Testis (tissue), 3 donors: ENCODE measurements around the gene TMEM252. TPM values are rescaled to one million over a fixed set of nuclear protein-coding genes. Genes with fewer than 3 reads are reported as not detected.

Experiments used
- DNase-seq: peaks from one replicate; pipeline ENCODE4 v3.0.0-alpha.2; 2019
- H3K27ac ChIP-seq, 2 donors: fragments of 200-600 bp; sonication (generic); one replicate each; pipeline ENCODE4 v1.5.1; 2019
- H3K27me3 ChIP-seq: fragments of 200-600 bp; sonication (generic); one replicate; pipeline ENCODE4 v1.5.1; 2019
- H3K36me3 ChIP-seq: fragments of 200-600 bp; sonication (generic); one replicate; pipeline ENCODE4 v1.5.1; 2017; ENCODE audit warnings: low read depth; ENCODE audit errors: missing control alignments
- H3K4me1 ChIP-seq: fragments of 200-600 bp; sonication (generic); one replicate; pipeline ENCODE4 v1.5.1; 2019
- H3K4me3 ChIP-seq, 2 donors: fragments of 200-600 bp; sonication (generic); one replicate each; pipeline ENCODE4 v1.5.1; 2017 to 2019
- H3K9me3 ChIP-seq: fragments of 200-600 bp; sonication (generic); one replicate; pipeline ENCODE4 v1.5.1; 2017
- CTCF ChIP-seq, 3 experiments: fragments of 450-650 bp in 2 of 3; fragments of 200-600 bp in 1 of 3; sonication (generic) in 1 of 3; IDR thresholded peaks; one replicate each; pipeline ENCODE4 v1.5.1; 2016 to 2019; ENCODE audit warnings: antibody characterized with exemption in 3 of 3, mild to moderate bottlenecking in 2 of 3, moderate library complexity in 1 of 3
- POLR2A ChIP-seq: fragments of 450-650 bp; IDR thresholded peaks from one replicate; pipeline ENCODE4 v1.6.1; 2017; ENCODE audit warnings: antibody characterized with exemption, mild to moderate bottlenecking, moderate library complexity
- WGBS, 2 donors: methylation state at CpG; one replicate each; pipeline ENCODE4 v1.1.5; 2018; 5-methylcytosine and 5-hydroxymethylcytosine counted together
- intact Hi-C: fragments of 100-400 bp; cut with DNase I; formaldehyde crosslinking; loops from one replicate; pipeline ENCODE4 v1.15.1; 2023; ENCODE audit warnings: low total_unique reads
- polyA plus RNA-seq: library from polyadenylated mRNA; stranded (reverse); fragments of 350-450 nt; fragmentation: Illumina TruSeq; extraction: RNeasy Lipid Tissue Mini Kit (QIAGEN cat#74804); gene quantifications from one replicate; pipeline ENCODE4 v1.2.3, GENCODE V29; 2014; ENCODE audit warnings: low read depth, low replicate concordance; ENCODE audit not compliant: insufficient read depth
- total RNA-seq, 2 donors: library from RNA; depleted of rRNA; stranded (reverse); fragments of >200 nt; gene quantifications; one replicate each; pipeline ENCODE4 v1.2.3, GENCODE V29; 2016

The TMEM252 gene
- total and polyA plus RNA-seq, 3 donors from 2014 or later: 0.26 TPM; not detected in 2

- H3K27me3 ChIP-seq: no peaks in the 10 kb centered on the region
- no peaks in the 10 kb centered on the region for H3K36me3 ChIP-seq
- 62 to 67% methylated on average over 3 of the region's 3 CpGs for WGBS, 2 donors
- TF ChIP-seq CTCF (IDR thresholded peaks at IDR 0.05): no peak
- TF ChIP-seq POLR2A: no peak
- no peak overlapping the region for H3K27ac ChIP-seq
- H3K4me3 ChIP-seq: no peak overlapping the region
- intact Hi-C loops: no loop called here
- H3K4me1 ChIP-seq: no peaks in the 10 kb centered on the region
- no peak for DNase-seq
- H3K9me3 ChIP-seq: no peaks in the 10 kb centered on the region
Measured at GRCh38 chr9:68533678-68534077, 7.0 kb downstream of the TMEM252 start.

- WGBS, 2 donors: 91 to 92% methylated on average over 4 of the region's 4 CpGs
- no peak for DNase-seq
- Histone ChIP-seq H3K4me1 (peaks cover 4% of the 10 kb centered on the region), H3K9me3 (no peaks in the 10 kb centered on the region), H3K27me3 (no peaks in the 10 kb centered on the region), H3K36me3 (no peaks in the 10 kb centered on the region), H3K4me3 (no peak overlapping the region), H3K27ac (no peak overlapping the region)
- TF ChIP-seq CTCF (IDR thresholded peaks at IDR 0.05) (no peak), POLR2A (no peak)
- intact Hi-C loops: no loop called here
Measured at GRCh38 chr9:68532131-68532530, 8.6 kb downstream of the TMEM252 start.

GRCh38 chr9:68530618-68531017, 10.1 kb downstream of the TMEM252 start:
- TF ChIP-seq POLR2A (no peak), CTCF (IDR thresholded peaks at IDR 0.05) (no peak)
- H3K27me3 ChIP-seq: no peaks in the 10 kb centered on the region
- H3K36me3 ChIP-seq: no peaks in the 10 kb centered on the region
- H3K4me3 ChIP-seq: no peak overlapping the region
- no peaks in the 10 kb centered on the region for H3K9me3 ChIP-seq
- H3K27ac ChIP-seq: no peak overlapping the region
- intact Hi-C loops: no loop called here
- WGBS, 2 donors: 62% methylated on average over 7 of the region's 7 CpGs
- DNase-seq: no peak
- H3K4me1 ChIP-seq: peaks cover 4% of the 10 kb centered on the region

DNA sequence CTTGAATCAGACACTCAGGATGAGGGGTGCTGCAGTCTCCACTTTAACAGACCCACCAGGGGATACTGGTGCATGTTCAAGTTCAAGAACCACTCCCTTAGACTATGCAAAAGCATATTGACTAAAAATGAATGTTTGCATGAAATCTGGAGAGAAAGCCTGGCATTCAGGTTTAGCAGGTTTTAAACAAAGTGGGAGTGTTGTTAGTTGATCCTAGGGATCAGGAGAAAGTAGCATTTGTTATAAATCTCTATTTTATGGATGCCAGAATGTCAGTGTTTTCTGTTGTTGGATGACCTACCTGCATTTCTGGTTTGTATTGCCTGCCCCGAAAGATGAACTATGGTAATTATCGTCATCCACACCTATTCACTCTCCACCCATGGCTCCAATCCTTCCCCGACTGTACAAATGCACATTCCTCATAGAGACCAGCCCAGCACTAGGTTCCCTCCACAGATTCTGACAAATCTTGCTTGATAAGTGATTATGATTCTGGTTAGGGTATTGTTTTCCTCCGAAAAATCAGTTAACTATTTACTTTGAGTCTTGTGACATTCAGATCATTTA, 17.2 kb downstream of the TMEM252 start:
- intact Hi-C loops: no loop called here
- 94 to 96% methylated on average over 4 of the region's 4 CpGs for whole genome bisulfite sequencing, 2 donors
- Histone ChIP-seq H3K27ac (no peak overlapping the region), H3K4me3 (no peak overlapping the region), H3K9me3 (no peaks in the 10 kb centered on the region), H3K27me3 (no peaks in the 10 kb centered on the region), H3K36me3 (no peaks in the 10 kb centered on the region), H3K4me1 (peaks cover 4% of the 10 kb centered on the region)
- no peak for DNase-seq
- TF ChIP-seq CTCF (IDR thresholded peaks at IDR 0.05) (no peak), POLR2A (no peak)

- Histone ChIP-seq H3K9me3 (no peaks in the 10 kb centered on the region), H3K4me1 (peaks cover under 1% of the 10 kb centered on the region), H3K36me3 (no peaks in the 10 kb centered on the region), H3K4me3 (no peak overlapping the region), H3K27me3 (no peaks in the 10 kb centered on the region), H3K27ac (no peak overlapping the region)
- DNase-seq: no peak
- TF ChIP-seq CTCF (IDR thresholded peaks at IDR 0.05): no peak
- intact Hi-C loops: no loop called here
- 86 to 88% methylated on average over 3 of the region's 3 CpGs for WGBS, 2 donors
Measured at GRCh38 chr9:68522954-68523353, 17.7 kb downstream of the TMEM252 start.
